HepG2 (cell line): Measurements from ENCODE around the gene CDK9. TPM values are rescaled to one million over a fixed set of nuclear protein-coding genes. Genes with fewer than 3 reads are reported as not detected.

Source experiments
- DNMT3B ChIP-seq: conservative IDR thresholded peaks from 2 replicates; pipeline ENCODE4 v1.6.1; 2016; ENCODE audit warnings: missing biosample characterization, control low read depth
- EP300 ChIP-seq, 3 experiments: sonication (generic) in 1 of 3; formaldehyde crosslinking in 1 of 3; IDR thresholded peaks; 2 replicates each; pipeline versions ENCODE4 v1.5.1 to v1.6.1; 2011 to 2020; ENCODE audit warnings: low read depth in 2 of 3, low read length in 2 of 3, borderline replicate concordance in 1 of 3, improper control_type of control experiment in 1 of 3, mild to moderate bottlenecking in 1 of 3, missing genetic modification reagents in 1 of 3, moderate library complexity in 1 of 3
- ERF ChIP-seq: IDR thresholded peaks from 2 replicates; pipeline ENCODE4 v1.6.1; 2018; ENCODE audit warnings: missing biosample characterization, missing genetic modification reagents
- HNRNPLL ChIP-seq: fragments of 200-400 bp; formaldehyde crosslinking; IDR thresholded peaks from 2 replicates; pipeline ENCODE4 v1.6.1; 2017; ENCODE audit warnings: mild to moderate bottlenecking, low read depth, low read length; ENCODE audit not compliant: poor library complexity, severe bottlenecking
- MED13 ChIP-seq: sonication (generic); formaldehyde crosslinking; IDR thresholded peaks from 2 replicates; pipeline ENCODE4 v1.5.0; 2020; ENCODE audit warnings: missing genetic modification reagents
- MTA3 ChIP-seq: sonication (generic); formaldehyde crosslinking; IDR thresholded peaks from 2 replicates; pipeline ENCODE4 v1.4.0; 2020; ENCODE audit warnings: missing genetic modification reagents
- NRL ChIP-seq: sonication (generic); formaldehyde crosslinking; IDR thresholded peaks from 2 replicates; pipeline ENCODE4 v1.5.0; 2020; ENCODE audit warnings: missing genetic modification reagents, mild to moderate bottlenecking, moderate library complexity, borderline replicate concordance
- PHF20 ChIP-seq: sonication (generic); formaldehyde crosslinking; IDR thresholded peaks from 2 replicates; pipeline ENCODE4 v1.5.0; 2020; ENCODE audit warnings: mild to moderate bottlenecking, missing genetic modification reagents
- PHF21A ChIP-seq: sonication (generic); formaldehyde crosslinking; IDR thresholded peaks from 2 replicates; pipeline ENCODE4 v1.5.0; 2020; ENCODE audit warnings: mild to moderate bottlenecking, missing genetic modification reagents
- POLR2A ChIP-seq, 2 experiments: IDR thresholded peaks; 2 replicates each; pipeline ENCODE4 v1.6.1; 2011; ENCODE audit warnings: low read depth in 2 of 2, low read length in 2 of 2, mild to moderate bottlenecking in 1 of 2, moderate library complexity in 1 of 2; ENCODE audit not compliant: insufficient read depth in 1 of 2
- PRMT3 ChIP-seq: sonication (generic); formaldehyde crosslinking; IDR thresholded peaks from 2 replicates; pipeline ENCODE4 v1.8.1; 2022; ENCODE audit warnings: low read depth, mild to moderate bottlenecking, moderate library complexity, missing genetic modification reagents, borderline replicate concordance
- RBFOX2 ChIP-seq: fragments of 200-400 bp; formaldehyde crosslinking; IDR thresholded peaks from 2 replicates; pipeline ENCODE4 v1.6.1; 2017; ENCODE audit warnings: low read depth, mild to moderate bottlenecking, low read length
- SALL1 ChIP-seq: sonication (generic); formaldehyde crosslinking; IDR thresholded peaks from 2 replicates; pipeline ENCODE4 v1.8.0; 2022; ENCODE audit warnings: mild to moderate bottlenecking, missing genetic modification reagents
- SKI ChIP-seq: fragments of 450-650 bp; IDR thresholded peaks from one replicate; pipeline ENCODE4 v1.6.1; 2018; ENCODE audit warnings: mild to moderate bottlenecking; ENCODE audit not compliant: partially characterized antibody
- TCF7L2 ChIP-seq: IDR thresholded peaks from 2 replicates; pipeline ENCODE4 v1.6.1; 2011; ENCODE audit warnings: mild to moderate bottlenecking, low read depth, low read length, moderate library complexity
- THRA ChIP-seq: sonication (generic); formaldehyde crosslinking; IDR thresholded peaks from 2 replicates; pipeline ENCODE4 v1.4.0; 2020; ENCODE audit warnings: missing genetic modification reagents, borderline replicate concordance
- ZHX1 ChIP-seq: sonication (generic); formaldehyde crosslinking; IDR thresholded peaks from 2 replicates; pipeline ENCODE4 v1.8.1; 2022; ENCODE audit warnings: low read depth, mild to moderate bottlenecking, missing genetic modification reagents
- ZNF430 ChIP-seq: sonication (generic); formaldehyde crosslinking; IDR thresholded peaks from 2 replicates; pipeline ENCODE4 v1.9.0; 2021; ENCODE audit warnings: mild to moderate bottlenecking, missing genetic modification reagents
- ZNF549 ChIP-seq: sonication (generic); formaldehyde crosslinking; IDR thresholded peaks from 2 replicates; pipeline ENCODE4 v1.5.0; 2020; ENCODE audit warnings: missing genetic modification reagents
- polyA plus RNA-seq, 8 experiments: library from polyadenylated mRNA; depleted of rRNA in 3 of 8; stranded (reverse) in 7 of 8; unstranded in 1 of 8; fragments of >200 nt; fragmentation: Illumina TruSeq in 4 of 8; extraction: Trizol in 4 of 8; gene quantifications; 2 replicates each; pipeline versions ENCODE4 v1.2.1 to v1.2.3, GENCODE V29; 2011 to 2016; ENCODE audit warnings: low read depth in 4 of 8, missing spikeins in 1 of 8, mixed read lengths in 1 of 8; ENCODE audit not compliant: insufficient read depth in 1 of 8
- total RNA-seq, 5 experiments: library from RNA; depleted of rRNA; stranded (reverse); fragments of >200 nt; fragmentation: Illumina TruSeq; extraction: Trizol; gene quantifications; 2 replicates each; pipeline ENCODE4 v1.2.3, GENCODE V29; 2016; ENCODE audit warnings: low read depth in 1 of 5
- TF ChIP-seq, protein P1 (sequence below): sonication (generic); formaldehyde crosslinking; IDR thresholded peaks from 2 replicates; pipeline ENCODE4 v1.9.0; 2022; ENCODE audit warnings: low read depth, missing genetic modification reagents
- TF ChIP-seq, protein P2 (sequence below): sonication (generic); formaldehyde crosslinking; conservative IDR thresholded peaks from 2 replicates; pipeline ENCODE4 v1.4.0; 2020; ENCODE audit warnings: missing genetic modification reagents

The CDK9 gene
- total and polyA plus RNA-seq, 2 of the 13 experiments (the other 11 are each of a cell fraction or from before 2014, with no cell fraction given), result 16.8 to 21.5 TPM

DNA sequence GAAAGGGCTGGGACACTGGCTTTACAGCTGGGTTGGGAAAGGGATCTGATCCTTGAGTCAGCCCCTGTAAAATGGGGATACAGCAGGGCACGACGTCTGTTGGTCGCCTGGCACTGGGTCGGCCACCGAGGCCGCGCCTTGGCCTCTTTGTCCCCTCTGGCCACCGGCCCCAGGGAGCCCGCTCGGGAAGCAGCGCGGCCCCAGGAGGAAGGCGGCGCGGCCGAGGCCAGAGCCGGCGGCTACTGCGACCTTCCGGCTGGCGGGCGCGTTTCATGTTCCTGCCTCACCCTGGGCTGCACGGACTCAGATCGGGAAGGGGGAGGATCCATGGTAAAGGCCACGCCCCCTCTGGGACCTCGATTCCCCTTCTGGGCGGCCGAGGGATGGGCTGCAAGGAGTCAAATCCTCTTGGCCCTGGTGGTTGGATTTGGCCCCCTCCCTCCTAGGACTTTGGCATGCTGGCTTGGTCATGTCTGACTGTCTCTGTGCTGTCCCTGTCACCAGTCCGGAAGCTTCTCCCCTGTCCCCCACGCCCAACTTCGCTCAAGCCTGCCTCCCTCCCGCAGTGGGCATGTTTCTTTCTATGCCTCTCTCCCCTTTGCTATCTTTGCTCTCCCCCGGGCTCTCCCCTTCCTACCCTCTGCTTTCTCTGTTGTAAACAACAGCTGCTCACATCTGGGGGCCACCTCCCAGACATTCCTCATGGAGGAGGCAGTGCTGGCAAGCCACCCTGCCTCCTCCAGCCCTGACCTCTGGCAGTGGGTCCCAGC, 42.6 kb downstream of the CDK9 start (continued):
- TF ChIP-seq THRA (CRISPR knock-in tag) (no peak), HNRNPLL (peak; percentile 64), ZHX1 (no peak), PHF21A (CRISPR knock-in tag) (0 out of 2 replicates have a peak, but pooled peaks have one; percentile 19), SALL1 (CRISPR knock-in tag) (peak; percentile 72), RBFOX2 (peak; percentile 84), SKI (peak; percentile 26), NRL (CRISPR knock-in tag) (peak; percentile 75; the same call in 1 of the 2 replicates), PRMT3 (CRISPR knock-in tag) (no peak), MED13 (CRISPR knock-in tag) (no peak), ERF (CRISPR knock-in tag) (0 out of 2 replicates have a peak, but pooled peaks have one; percentile 17), DNMT3B (CRISPR knock-in tag) (no peak), POLR2A (IDR thresholded peaks at IDR 0.05; ENCODE audit: insufficient read depth in 1 of 2, low read depth in 2 of 2, low read length in 2 of 2) (peak; percentile 54 to 76; a peak in 3 of 4 replicates), ZNF430 (CRISPR knock-in tag) (peak; percentile 46; the same call in 1 of the 2 replicates), TCF7L2 (no peak), MTA3 (CRISPR knock-in tag) (no peak), EP300 (IDR thresholded peaks at IDR 0.05; ENCODE audit: low read depth in 2 of 2, low read length in 2 of 2) (no peak), EP300 (CRISPR knock-in tag; IDR thresholded peaks at IDR 0.05; ENCODE audit: borderline replicate concordance) (no peak), PHF20 (CRISPR knock-in tag) (0 out of 2 replicates have a peak, but pooled peaks have one; percentile 32), ZNF549 (CRISPR knock-in tag) (no peak)
- TF ChIP-seq, protein P1, sequence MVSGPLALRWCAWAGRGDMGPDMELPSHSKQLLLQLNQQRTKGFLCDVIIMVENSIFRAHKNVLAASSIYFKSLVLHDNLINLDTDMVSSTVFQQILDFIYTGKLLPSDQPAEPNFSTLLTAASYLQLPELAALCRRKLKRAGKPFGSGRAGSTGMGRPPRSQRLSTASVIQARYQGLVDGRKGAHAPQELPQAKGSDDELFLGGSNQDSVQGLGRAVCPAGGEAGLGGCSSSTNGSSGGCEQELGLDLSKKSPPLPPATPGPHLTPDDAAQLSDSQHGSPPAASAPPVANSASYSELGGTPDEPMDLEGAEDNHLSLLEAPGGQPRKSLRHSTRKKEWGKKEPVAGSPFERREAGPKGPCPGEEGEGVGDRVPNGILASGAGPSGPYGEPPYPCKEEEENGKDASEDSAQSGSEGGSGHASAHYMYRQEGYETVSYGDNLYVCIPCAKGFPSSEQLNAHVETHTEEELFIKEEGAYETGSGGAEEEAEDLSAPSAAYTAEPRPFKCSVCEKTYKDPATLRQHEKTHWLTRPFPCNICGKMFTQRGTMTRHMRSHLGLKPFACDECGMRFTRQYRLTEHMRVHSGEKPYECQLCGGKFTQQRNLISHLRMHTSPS (CRISPR knock-in tag), result peak; percentile 35; the same call in 1 of the 2 replicates
- TF ChIP-seq, protein P2, sequence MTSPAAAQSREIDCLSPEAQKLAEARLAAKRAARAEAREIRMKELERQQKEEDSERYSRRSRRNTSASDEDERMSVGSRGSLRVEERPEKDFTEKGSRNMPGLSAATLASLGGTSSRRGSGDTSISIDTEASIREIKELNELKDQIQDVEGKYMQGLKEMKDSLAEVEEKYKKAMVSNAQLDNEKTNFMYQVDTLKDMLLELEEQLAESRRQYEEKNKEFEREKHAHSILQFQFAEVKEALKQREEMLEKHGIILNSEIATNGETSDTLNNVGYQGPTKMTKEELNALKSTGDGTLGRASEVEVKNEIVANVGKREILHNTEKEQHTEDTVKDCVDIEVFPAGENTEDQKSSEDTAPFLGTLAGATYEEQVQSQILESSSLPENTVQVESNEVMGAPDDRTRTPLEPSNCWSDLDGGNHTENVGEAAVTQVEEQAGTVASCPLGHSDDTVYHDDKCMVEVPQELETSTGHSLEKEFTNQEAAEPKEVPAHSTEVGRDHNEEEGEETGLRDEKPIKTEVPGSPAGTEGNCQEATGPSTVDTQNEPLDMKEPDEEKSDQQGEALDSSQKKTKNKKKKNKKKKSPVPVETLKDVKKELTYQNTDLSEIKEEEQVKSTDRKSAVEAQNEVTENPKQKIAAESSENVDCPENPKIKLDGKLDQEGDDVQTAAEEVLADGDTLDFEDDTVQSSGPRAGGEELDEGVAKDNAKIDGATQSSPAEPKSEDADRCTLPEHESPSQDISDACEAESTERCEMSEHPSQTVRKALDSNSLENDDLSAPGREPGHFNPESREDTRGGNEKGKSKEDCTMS (CRISPR knock-in tag), result no peak
